CD4-positive, alpha-beta memory T cell (primary cell): Measurements from ENCODE around the gene EEFSEC. TPM values are rescaled to one million over a fixed set of nuclear protein-coding genes. Genes with fewer than 3 reads are reported as not detected.

Experiments
- CTCF ChIA-PET: fragments of 350-600 bp; sonication (Branson Sonifier 250); formaldehyde crosslinking; loops from one replicate; lab custom pipeline; 2021; ENCODE audit warnings: inconsistent platforms; ENCODE audit not compliant: partially characterized antibody; lab: Charles Lee
- POLR2A ChIA-PET: fragments of 350-600 bp; sonication (Branson Sonifier 250); formaldehyde crosslinking; loops from one replicate; lab custom pipeline; 2021; ENCODE audit not compliant: partially characterized antibody; lab: Charles Lee
- DNase-seq, 5 donors: peaks; one replicate each; pipeline versions ENCODE4 v3.0.0 to v3.0.0-alpha.2; 2020 to 2022; ENCODE audit warnings: mixed read lengths in 1 of 5
- H3K27ac ChIP-seq: one replicate; pipeline ENCODE4 v1.7.0; 2013; ENCODE audit warnings: low read depth, low read length
- H3K27me3 ChIP-seq: 2 replicates; pipeline ENCODE4 v1.7.0; 2013; ENCODE audit warnings: mild to moderate bottlenecking, low read length, moderate library complexity; ENCODE audit not compliant: insufficient read depth
- H3K36me3 ChIP-seq: 2 replicates; pipeline ENCODE4 v1.7.0; 2013; ENCODE audit warnings: mild to moderate bottlenecking, low read length, moderate library complexity; ENCODE audit not compliant: insufficient read depth
- H3K4me1 ChIP-seq: 2 replicates; pipeline ENCODE4 v1.7.0; 2013; ENCODE audit warnings: mild to moderate bottlenecking, low read length, moderate library complexity; ENCODE audit not compliant: insufficient read depth
- H3K4me3 ChIP-seq, 2 donors: one replicate each; pipeline ENCODE4 v1.7.0; 2013; ENCODE audit warnings: low read length in 2 of 2, mild to moderate bottlenecking in 1 of 2
- H3K9me3 ChIP-seq, 2 donors: one replicate each; pipeline ENCODE4 v1.7.0; 2013; ENCODE audit warnings: low read length in 2 of 2, control low read depth in 1 of 2; ENCODE audit not compliant: control insufficient read depth in 1 of 2
- H3K27ac Mint-ChIP-seq, 7 donors: one replicate each; pipeline ENCODE4 v1.8.0; 2020 to 2021; ENCODE audit warnings: mixed read lengths in 7 of 7, mild to moderate bottlenecking in 6 of 7, inconsistent platforms in 3 of 7, moderate library complexity in 3 of 7
- H3K27me3 Mint-ChIP-seq, 2 donors: one replicate each; pipeline ENCODE4 v1.8.0; 2020 to 2021; ENCODE audit warnings: mixed read lengths in 2 of 2
- H3K36me3 Mint-ChIP-seq, 2 donors: one replicate each; pipeline ENCODE4 v1.8.0; 2020 to 2021; ENCODE audit warnings: mixed read lengths in 2 of 2, inconsistent platforms in 1 of 2, mild to moderate bottlenecking in 1 of 2
- H3K4me1 Mint-ChIP-seq, 4 donors: one replicate each; pipeline ENCODE4 v1.8.0; 2020 to 2021; ENCODE audit warnings: mixed read lengths in 4 of 4, mild to moderate bottlenecking in 1 of 4
- H3K4me3 Mint-ChIP-seq, 8 donors: one replicate each; pipeline ENCODE4 v1.8.0; 2020 to 2021; ENCODE audit warnings: mixed read lengths in 8 of 8, mild to moderate bottlenecking in 7 of 8, moderate library complexity in 6 of 8, inconsistent platforms in 3 of 8
- H3K9me3 Mint-ChIP-seq, 8 donors: one replicate each; pipeline ENCODE4 v1.8.0; 2020 to 2021; ENCODE audit warnings: mixed read lengths in 8 of 8, mild to moderate bottlenecking in 5 of 8, inconsistent platforms in 3 of 8, moderate library complexity in 1 of 8
- intact Hi-C: fragments of 100-400 bp; cut with micrococcal nuclease; formaldehyde crosslinking; loops from one replicate; pipeline ENCODE4 v1.15.1; 2023
- polyA plus RNA-seq, 2 donors: library from polyadenylated mRNA; unstranded; fragments of 300-500 nt; fragmentation: Illumina TruSeq; gene quantifications; one replicate each; pipeline ENCODE4 v1.2.3, GENCODE V29; 2021
- total RNA-seq, 2 experiments: library from RNA; stranded (reverse); gene quantifications; one replicate each; pipeline ENCODE4 v1.2.3, GENCODE V29; 2021

Gene EEFSEC
- total and polyA plus RNA-seq, 4 experiments from 2014 or later = 14.0 to 24.9 (median 17.1) TPM

DNA sequence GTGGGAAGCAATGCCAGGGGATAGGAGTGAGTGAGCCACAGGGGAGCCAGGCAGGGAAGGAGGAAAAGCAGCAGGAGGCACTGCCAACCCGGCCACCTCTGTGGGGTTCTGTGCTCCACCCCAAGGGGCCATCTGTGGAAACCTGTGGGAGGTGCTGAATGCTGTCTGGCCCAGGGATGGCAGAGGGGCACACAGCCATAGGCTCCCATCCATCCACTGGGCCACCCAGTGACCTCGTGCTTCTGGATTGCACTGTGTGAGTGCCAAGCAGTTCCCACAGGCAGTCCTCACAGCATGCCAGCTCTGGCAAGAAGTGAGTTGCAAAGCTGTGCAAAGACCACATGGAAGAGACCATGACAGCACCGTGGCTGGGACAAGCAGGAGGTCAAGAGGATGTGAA, 285.9 kb downstream of the EEFSEC start:
- Mint-ChIP-seq H3K27me3 (peaks cover 10 to 23% of the 10 kb centered on the region in 2 donors), H3K9me3 (no peaks in the 10 kb centered on the region), H3K4me3 (no peak overlapping the region), H3K4me1 (peaks cover 0 to 2% (median 0%) of the 10 kb centered on the region in 4 donors), H3K27ac (no peak overlapping the region), H3K36me3 (no peaks in the 10 kb centered on the region)
- H3K4me3 ChIP-seq = no peak overlapping the region
- POLR2A ChIA-PET = no interaction called here
- intact Hi-C loops = no loop called here
- no peak for DNase-seq
- no peaks in the 10 kb centered on the region for H3K36me3 ChIP-seq
- no peaks in the 10 kb centered on the region for H3K4me1 ChIP-seq
- H3K9me3 ChIP-seq = no peaks in the 10 kb centered on the region
- H3K27me3 ChIP-seq = no peaks in the 10 kb centered on the region
- H3K27ac ChIP-seq = no peak overlapping the region
- CTCF ChIA-PET = interaction anchor here (2.8 kb wide), 1 partner anchor 12 kb away, joined by 13 read pairs; no protein-coding TSS in a partner anchor

- no peak overlapping the region for H3K27ac ChIP-seq
- peaks cover 4 to 11% (median 5%) of the 10 kb centered on the region in 8 donors for H3K9me3 Mint-ChIP-seq
- no peaks in the 10 kb centered on the region for H3K4me1 ChIP-seq
- H3K4me3 ChIP-seq = no peak overlapping the region
- H3K27ac Mint-ChIP-seq = no peak overlapping the region
- H3K4me3 Mint-ChIP-seq = no peak overlapping the region
- no peaks in the 10 kb centered on the region for H3K27me3 ChIP-seq
- intact Hi-C loops = no loop called here
- DNase-seq = no peak
- peaks cover under 1 to 10% (median 3%) of the 10 kb centered on the region in 4 donors for H3K4me1 Mint-ChIP-seq
- H3K27me3 Mint-ChIP-seq = peaks cover 10 to 17% of the 10 kb centered on the region in 2 donors
- no peaks in the 10 kb centered on the region for H3K36me3 ChIP-seq
- no peaks in the 10 kb centered on the region for H3K9me3 ChIP-seq
- ChIA-PET POLR2A (no interaction called here), CTCF (no interaction called here)
- H3K36me3 Mint-ChIP-seq = no peaks in the 10 kb centered on the region
These were observed 288.8 kb downstream of the EEFSEC start for GRCh38 chr3:128442070-128442469.

- Mint-ChIP-seq H3K4me1 (peaks cover 4 to 19% (median 7%) of the 10 kb centered on the region in 4 donors), H3K9me3 (peaks cover 4 to 12% (median 9%) of the 10 kb centered on the region in 8 donors), H3K27me3 (peaks cover 10 to 14% of the 10 kb centered on the region in 2 donors), H3K4me3 (no peak overlapping the region), H3K36me3 (no peaks in the 10 kb centered on the region), H3K27ac (no peak overlapping the region)
- intact Hi-C loops = no loop called here
- no peak overlapping the region for H3K27ac ChIP-seq
- no peak for DNase-seq
- CTCF ChIA-PET = no interaction called here
- no peaks in the 10 kb centered on the region for H3K9me3 ChIP-seq
- no peak overlapping the region for H3K4me3 ChIP-seq
- POLR2A ChIA-PET = no interaction called here
- no peaks in the 10 kb centered on the region for H3K27me3 ChIP-seq
- peaks cover 8% of the 10 kb centered on the region for H3K4me1 ChIP-seq
- H3K36me3 ChIP-seq = no peaks in the 10 kb centered on the region
These were observed 289.7 kb downstream of the EEFSEC start for GRCh38 chr3:128442949-128443348.

GRCh38 chr3:128443771-128444170, 290.5 kb downstream of the EEFSEC start:
- H3K4me1 Mint-ChIP-seq = peaks cover 10 to 26% (median 13%) of the 10 kb centered on the region in 4 donors
- DNase-seq = no peak
- Histone ChIP-seq H3K4me1 (peaks cover 16% of the 10 kb centered on the region), H3K27ac (no peak overlapping the region), H3K9me3 (no peaks in the 10 kb centered on the region), H3K36me3 (no peaks in the 10 kb centered on the region), H3K4me3 (no peak overlapping the region), H3K27me3 (no peaks in the 10 kb centered on the region)
- peak overlapping the region in 1 of 8 donors; percentile 9 for H3K4me3 Mint-ChIP-seq
- intact Hi-C loops = no loop called here
- ChIA-PET CTCF (no interaction called here), POLR2A (no interaction called here)
- H3K9me3 Mint-ChIP-seq = peaks cover 4 to 18% (median 14%) of the 10 kb centered on the region in 8 donors
- H3K36me3 Mint-ChIP-seq = peaks cover 4 to 5% of the 10 kb centered on the region in 2 donors
- H3K27ac Mint-ChIP-seq = peak overlapping the region in 2 of 7 donors; percentile 82 to 84
- peaks cover 10 to 14% of the 10 kb centered on the region in 2 donors for H3K27me3 Mint-ChIP-seq

DNA sequence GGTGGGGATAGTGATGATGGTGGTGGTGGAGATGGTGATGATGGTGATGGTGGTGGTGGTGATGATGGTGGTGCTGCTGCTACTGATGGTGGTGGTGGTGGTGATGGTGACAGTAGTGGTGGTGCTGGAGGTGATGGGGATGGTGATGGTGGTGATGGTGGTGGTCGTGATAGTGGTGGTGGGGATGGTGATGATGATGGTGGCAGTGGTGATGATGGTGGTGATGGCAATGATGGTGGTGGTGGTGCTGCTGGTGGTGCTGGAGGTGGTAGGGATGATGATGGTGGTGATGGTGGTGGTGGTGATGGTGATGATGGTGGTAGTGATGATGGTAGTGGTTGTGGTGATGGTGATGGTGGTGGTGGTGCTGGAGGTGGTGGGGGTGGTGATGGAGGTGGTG, 292.1 kb downstream of the EEFSEC start:
- H3K36me3 Mint-ChIP-seq = peaks cover 5% of the 10 kb centered on the region in 2 donors
- peaks cover 6 to 10% of the 10 kb centered on the region in 2 donors for H3K27me3 Mint-ChIP-seq
- Histone ChIP-seq H3K27me3 (no peaks in the 10 kb centered on the region), H3K36me3 (no peaks in the 10 kb centered on the region), H3K4me1 (peaks cover 20% of the 10 kb centered on the region), H3K4me3 (no peak overlapping the region), H3K9me3 (no peaks in the 10 kb centered on the region), H3K27ac (no peak overlapping the region)
- POLR2A ChIA-PET = no interaction called here
- no peak for DNase-seq
- H3K4me3 Mint-ChIP-seq = no peak overlapping the region
- intact Hi-C loops = no loop called here
- H3K27ac Mint-ChIP-seq = peak overlapping the region in 1 of 7 donors; percentile 15
- H3K9me3 Mint-ChIP-seq = peaks cover 4 to 19% (median 15%) of the 10 kb centered on the region in 8 donors
- CTCF ChIA-PET = no interaction called here
- peaks cover 12 to 38% (median 19%) of the 10 kb centered on the region in 4 donors for H3K4me1 Mint-ChIP-seq

- Histone ChIP-seq H3K9me3 (no peaks in the 10 kb centered on the region), H3K27me3 (no peaks in the 10 kb centered on the region), H3K27ac (no peak overlapping the region), H3K4me1 (peaks cover 20% of the 10 kb centered on the region), H3K36me3 (no peaks in the 10 kb centered on the region), H3K4me3 (no peak overlapping the region)
- POLR2A ChIA-PET = no interaction called here
- no peak for DNase-seq
- Mint-ChIP-seq H3K36me3 (peaks cover 5 to 10% of the 10 kb centered on the region in 2 donors), H3K9me3 (peaks cover 4 to 19% (median 15%) of the 10 kb centered on the region in 8 donors), H3K4me3 (no peak overlapping the region), H3K4me1 (peaks cover 14 to 45% (median 19%) of the 10 kb centered on the region in 4 donors), H3K27ac (no peak overlapping the region), H3K27me3 (peaks cover 6 to 8% of the 10 kb centered on the region in 2 donors)
- intact Hi-C loops = no loop called here
- CTCF ChIA-PET = no interaction called here
These were observed 293.5 kb downstream of the EEFSEC start for GRCh38 chr3:128446821-128447220.

- H3K27me3 Mint-ChIP-seq = peaks cover 6 to 10% of the 10 kb centered on the region in 2 donors
- Histone ChIP-seq H3K4me1 (peaks cover 20% of the 10 kb centered on the region), H3K27me3 (no peaks in the 10 kb centered on the region), H3K4me3 (no peak overlapping the region), H3K9me3 (no peaks in the 10 kb centered on the region), H3K36me3 (no peaks in the 10 kb centered on the region), H3K27ac (no peak overlapping the region)
- ChIA-PET CTCF (no interaction called here), POLR2A (no interaction called here)
- H3K4me1 Mint-ChIP-seq = peaks cover 14 to 45% (median 19%) of the 10 kb centered on the region in 4 donors
- H3K36me3 Mint-ChIP-seq = peaks cover 5 to 10% of the 10 kb centered on the region in 2 donors
- no peak for DNase-seq
- peak overlapping the region in 1 of 7 donors; percentile 15 for H3K27ac Mint-ChIP-seq
- peak overlapping the region in 2 of 8 donors; percentile 0 to 36 for H3K4me3 Mint-ChIP-seq
- peaks cover 4 to 19% (median 15%) of the 10 kb centered on the region in 8 donors for H3K9me3 Mint-ChIP-seq
- intact Hi-C loops = no loop called here
These were observed 294.3 kb downstream of the EEFSEC start for GRCh38 chr3:128447561-128448013.
